GM10266 (cell line): ENCODE results near the gene DGKH.
"Not testable (repeated sequence)": the region's sequence is repeated elsewhere in the genome, so short reads cannot be mapped to it uniquely, and the experiment has no call there.

Source experiments
- DNase-seq: peaks from one replicate; pipeline ENCODE4 v3.0.0; 2012; ENCODE audit errors: extremely low spot score
- TF ChIP-seq, protein P1 (sequence below): IDR thresholded peaks from 2 replicates; pipeline ENCODE4 v1.5.1; 2012; ENCODE audit warnings: mild to moderate bottlenecking, low read depth; ENCODE audit not compliant: control insufficient read depth, insufficient read depth; ENCODE audit errors: missing control alignments

The DGKH gene

GRCh38 chr13:42221121-42221765 lies 172.8 kb downstream of the DGKH start:
- TF ChIP-seq, protein P1, sequence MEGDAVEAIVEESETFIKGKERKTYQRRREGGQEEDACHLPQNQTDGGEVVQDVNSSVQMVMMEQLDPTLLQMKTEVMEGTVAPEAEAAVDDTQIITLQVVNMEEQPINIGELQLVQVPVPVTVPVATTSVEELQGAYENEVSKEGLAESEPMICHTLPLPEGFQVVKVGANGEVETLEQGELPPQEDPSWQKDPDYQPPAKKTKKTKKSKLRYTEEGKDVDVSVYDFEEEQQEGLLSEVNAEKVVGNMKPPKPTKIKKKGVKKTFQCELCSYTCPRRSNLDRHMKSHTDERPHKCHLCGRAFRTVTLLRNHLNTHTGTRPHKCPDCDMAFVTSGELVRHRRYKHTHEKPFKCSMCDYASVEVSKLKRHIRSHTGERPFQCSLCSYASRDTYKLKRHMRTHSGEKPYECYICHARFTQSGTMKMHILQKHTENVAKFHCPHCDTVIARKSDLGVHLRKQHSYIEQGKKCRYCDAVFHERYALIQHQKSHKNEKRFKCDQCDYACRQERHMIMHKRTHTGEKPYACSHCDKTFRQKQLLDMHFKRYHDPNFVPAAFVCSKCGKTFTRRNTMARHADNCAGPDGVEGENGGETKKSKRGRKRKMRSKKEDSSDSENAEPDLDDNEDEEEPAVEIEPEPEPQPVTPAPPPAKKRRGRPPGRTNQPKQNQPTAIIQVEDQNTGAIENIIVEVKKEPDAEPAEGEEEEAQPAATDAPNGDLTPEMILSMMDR, result no peak
- no peak for DNase-seq

- no peak for DNase-seq
- TF ChIP-seq, protein P1, result no peak
Measured at GRCh38 chr13:42223681-42224080, 175.2 kb downstream of the DGKH start.

- no peak for DNase-seq
- TF ChIP-seq, protein P1, result no peak
Measured at GRCh38 chr13:42225051-42225450, 176.6 kb downstream of the DGKH start.

GRCh38 chr13:42226759-42227158 lies 178.3 kb downstream of the DGKH start:
- DNase-seq, result not testable (repeated sequence)

DNA sequence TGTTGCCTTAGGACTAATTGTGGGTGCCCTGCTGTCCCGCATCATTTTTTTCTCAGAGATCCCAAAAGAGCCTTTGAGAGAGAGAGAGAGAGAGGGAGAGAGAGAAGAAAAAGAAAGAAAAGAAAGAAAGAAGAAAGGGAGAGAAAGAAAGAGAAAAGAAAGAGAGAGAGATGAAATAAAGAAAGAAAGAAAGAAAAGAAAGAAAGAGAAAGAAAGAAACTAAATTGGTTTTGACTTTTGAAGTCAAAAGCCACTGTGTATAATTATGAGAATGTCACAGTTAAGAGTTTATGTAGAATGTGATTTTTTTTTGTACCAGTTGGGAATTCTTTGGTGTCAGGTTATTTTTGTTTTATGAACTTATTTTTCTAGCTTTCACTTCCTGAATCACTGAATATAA lies 180.1 kb downstream of the DGKH start:
- TF ChIP-seq, protein P1, result no peak
- no peak for DNase-seq

DNA sequence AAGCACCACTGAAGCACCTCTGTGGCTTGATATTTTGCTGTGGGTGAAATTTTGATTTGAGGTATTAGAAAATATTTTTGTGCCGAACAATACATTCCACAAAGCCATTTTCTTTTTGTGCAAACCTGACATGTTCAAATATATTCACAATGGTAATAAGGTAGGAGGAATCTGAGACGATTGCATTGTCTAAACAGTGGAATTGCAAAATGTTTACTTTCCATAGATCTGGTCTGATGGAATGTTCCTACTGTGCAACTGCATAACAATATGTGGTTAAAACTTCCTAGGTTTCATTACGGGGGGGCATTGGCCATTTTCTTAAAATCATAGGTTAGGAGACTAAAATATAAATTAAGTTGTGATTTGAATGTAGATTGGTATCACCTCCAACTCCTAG lies 180.8 kb downstream of the DGKH start:
- TF ChIP-seq, protein P1, result no peak
- no peak for DNase-seq

DNA sequence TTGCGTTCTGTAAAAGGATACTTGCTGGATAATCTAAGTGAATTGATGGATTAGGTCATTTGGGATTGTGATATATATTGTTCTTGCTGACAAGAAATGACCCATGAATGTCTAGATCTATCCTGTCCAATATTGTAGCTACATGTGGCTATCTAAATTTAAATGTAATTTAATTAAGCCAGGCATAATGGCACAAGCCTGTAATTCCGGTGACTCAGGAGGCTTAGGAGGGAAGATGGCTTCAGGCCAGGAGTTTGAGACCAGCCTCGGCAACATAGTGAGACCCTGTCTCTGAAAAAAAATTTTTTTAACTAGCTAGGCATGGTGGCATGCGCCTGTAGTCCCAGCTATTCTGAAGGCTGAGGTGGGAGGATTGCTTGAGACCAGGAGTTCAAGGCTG lies 184.2 kb downstream of the DGKH start:
- no peak for DNase-seq
- TF ChIP-seq, protein P1, result no peak

- TF ChIP-seq, protein P1, result no peak
- no peak for DNase-seq
Measured at GRCh38 chr13:42233726-42234125, 185.3 kb downstream of the DGKH start.
